Esophagus squamous epithelium (tissue), 5 donors: ENCODE data around the gene GRIK4. TPM values are rescaled to one million over a fixed set of nuclear protein-coding genes. Genes with fewer than 3 reads are reported as not detected.

Experiments used
- DNase-seq: peaks from one replicate; lab custom pipeline; 2025; lab: John Stamatoyannopoulos, UW
- H3K27ac ChIP-seq, 4 donors: fragments of 200-600 bp; sonication (generic); one replicate each; pipeline ENCODE4 v1.5.1; 2016 to 2019; ENCODE audit warnings: mild to moderate bottlenecking in 1 of 4
- H3K27me3 ChIP-seq, 4 donors: fragments of 200-600 bp; sonication (generic); 1 replicate in 3 of 4; 2 replicates in 1 of 4; pipeline versions ENCODE4 v1.5.1 to v1.6.0; 2017 to 2021; ENCODE audit warnings: antibody characterized with exemption in 1 of 4
- H3K36me3 ChIP-seq, 3 donors: fragments of 200-600 bp; sonication (generic); one replicate each; pipeline ENCODE4 v1.5.1; 2016 to 2019
- H3K4me1 ChIP-seq, 3 donors: fragments of 200-600 bp; sonication (generic); one replicate each; pipeline ENCODE4 v1.5.1; 2017 to 2019
- H3K4me3 ChIP-seq, 4 donors: fragments of 200-600 bp; sonication (generic); 1 replicate in 3 of 4; 2 replicates in 1 of 4; pipeline ENCODE4 v1.5.1; 2016 to 2019; ENCODE audit warnings: mild to moderate bottlenecking in 2 of 4, moderate library complexity in 1 of 4
- H3K9me3 ChIP-seq, 3 donors: fragments of 200-600 bp; sonication (generic); one replicate each; pipeline ENCODE4 v1.5.1; 2016 to 2019
- CTCF ChIP-seq, 6 experiments: fragments of 450-650 bp in 4 of 6; fragments of 200-600 bp in 2 of 6; sonication (generic) in 2 of 6; IDR thresholded peaks; one replicate each; pipeline ENCODE4 v1.5.1; 2016 to 2019; ENCODE audit warnings: antibody characterized with exemption in 6 of 6, mild to moderate bottlenecking in 4 of 6, moderate library complexity in 4 of 6
- POLR2A ChIP-seq, 4 donors: fragments of 450-650 bp; IDR thresholded peaks; one replicate each; pipeline ENCODE4 v1.6.1; 2017; ENCODE audit warnings: antibody characterized with exemption in 4 of 4, mild to moderate bottlenecking in 4 of 4, moderate library complexity in 3 of 4
- whole genome bisulfite sequencing, 2 donors: methylation state at CpG; one replicate each; pipeline ENCODE4 v1.1.5; 2018; 5-methylcytosine and 5-hydroxymethylcytosine counted together
- intact Hi-C: fragments of 100-400 bp; cut with DNase I; formaldehyde crosslinking; loops from one replicate; pipeline ENCODE4 v1.15.0; 2022
- total RNA-seq, 4 donors: library from RNA; depleted of rRNA; stranded (reverse); fragments of >200 nt; gene quantifications; one replicate each; pipeline ENCODE4 v1.1.0, GENCODE V29; 2016
- donor health status: DM: yes; HTN: yes; CAD: no.

Gene GRIK4
- total RNA-seq, 4 donors from 2014 or later: 0.15 to 0.19 TPM; not detected in 2

- no peaks in the 10 kb centered on the region for H3K27me3 ChIP-seq
- whole genome bisulfite sequencing, 2 donors: 90 to 93% methylated on average over 5 to 6 of the region's 6 CpGs
- DNase-seq: no peak
- no peak overlapping the region for H3K27ac ChIP-seq
- peaks cover 0 to 22% (median 10%) of the 10 kb centered on the region in 3 donors for H3K4me1 ChIP-seq
- no peaks in the 10 kb centered on the region for H3K9me3 ChIP-seq
- no peaks in the 10 kb centered on the region for H3K36me3 ChIP-seq
- TF ChIP-seq POLR2A (IDR thresholded peaks at IDR 0.05) (no peak), CTCF (IDR thresholded peaks at IDR 0.05) (no peak)
- intact Hi-C loops: no loop called here
- H3K4me3 ChIP-seq: no peak overlapping the region
Observed at GRCh38 chr11:120878781-120879180, 367.2 kb downstream of the GRIK4 start.

GRCh38 chr11:120880498-120881175 lies 369.1 kb downstream of the GRIK4 start:
- WGBS, 2 donors: 77 to 83% methylated on average over 6 of the region's 6 CpGs
- intact Hi-C loops: no loop called here
- DNase-seq: no peak
- TF ChIP-seq POLR2A (IDR thresholded peaks at IDR 0.05) (no peak), CTCF (IDR thresholded peaks at IDR 0.05) (no peak)
- Histone ChIP-seq H3K9me3 (no peaks in the 10 kb centered on the region), H3K36me3 (no peaks in the 10 kb centered on the region), H3K4me1 (peaks cover 5 to 40% (median 19%) of the 10 kb centered on the region in 3 donors), H3K27me3 (no peaks in the 10 kb centered on the region), H3K4me3 (no peak overlapping the region), H3K27ac (no peak overlapping the region)

GRCh38 chr11:120881596-120881995 lies 370.0 kb downstream of the GRIK4 start:
- no peaks in the 10 kb centered on the region for H3K36me3 ChIP-seq
- no peak for TF ChIP-seq POLR2A (IDR thresholded peaks at IDR 0.05)
- no peak for TF ChIP-seq CTCF (IDR thresholded peaks at IDR 0.05)
- intact Hi-C loops: no loop called here

GRCh38 chr11:120882175-120882574 lies 370.6 kb downstream of the GRIK4 start:
- no peak overlapping the region for H3K27ac ChIP-seq
- H3K4me1 ChIP-seq: peaks cover 5 to 49% (median 19%) of the 10 kb centered on the region in 3 donors
- peaks cover 0 to 3% (median 0%) of the 10 kb centered on the region in 4 donors for H3K27me3 ChIP-seq
- no peaks in the 10 kb centered on the region for H3K9me3 ChIP-seq
- no peak overlapping the region for H3K4me3 ChIP-seq
- intact Hi-C loops: no loop called here
- H3K36me3 ChIP-seq: no peaks in the 10 kb centered on the region
- 59 to 73% methylated on average over 4 to 5 of the region's 7 CpGs for WGBS, 2 donors
- no peak for TF ChIP-seq CTCF (IDR thresholded peaks at IDR 0.05)
- TF ChIP-seq POLR2A (IDR thresholded peaks at IDR 0.05): no peak
- DNase-seq: no peak

More at GRCh38 chr11:120881596-120881995, 370.0 kb downstream of the GRIK4 start:
- Histone ChIP-seq H3K27ac (no peak overlapping the region), H3K4me1 (peaks cover 5 to 49% (median 19%) of the 10 kb centered on the region in 3 donors), H3K27me3 (peaks cover 0 to 3% (median 0%) of the 10 kb centered on the region in 4 donors), H3K9me3 (no peaks in the 10 kb centered on the region), H3K4me3 (no peak overlapping the region)
- 50 to 58% methylated on average over 4 of the region's 4 CpGs for WGBS, 2 donors
- no peak for DNase-seq

- DNase-seq: no peak
- Histone ChIP-seq H3K27me3 (peaks cover 0 to 3% (median 0%) of the 10 kb centered on the region in 4 donors), H3K27ac (peak overlapping the region; percentile 27 to 61 (median 48)), H3K36me3 (no peaks in the 10 kb centered on the region), H3K4me3 (no peak overlapping the region), H3K4me1 (peaks cover 5 to 49% (median 19%) of the 10 kb centered on the region in 3 donors), H3K9me3 (no peaks in the 10 kb centered on the region)
- intact Hi-C loops: no loop called here
- WGBS, 2 donors: 21 to 26% methylated on average over 5 to 9 of the region's 9 CpGs
- TF ChIP-seq POLR2A (IDR thresholded peaks at IDR 0.05) (no peak), CTCF (IDR thresholded peaks at IDR 0.05) (no peak)
Observed at GRCh38 chr11:120883404-120884080, 372.0 kb downstream of the GRIK4 start.
